PC-3 (cell line): Measurements from ENCODE around the gene RFXANK.

ENCODE experiments used
- EZH2 ChIP-seq: fragments of 300-600 bp; sonication (generic); IDR thresholded peaks from one replicate; pipeline ENCODE4 v1.6.1; 2017; ENCODE audit warnings: antibody characterized with exemption, mild to moderate bottlenecking, low read length; ENCODE audit not compliant: unreplicated experiment
- EZH2phosphoT487 ChIP-seq: fragments of 300-600 bp; sonication (generic); IDR thresholded peaks from 2 replicates; pipeline ENCODE4 v1.6.1; 2018; ENCODE audit warnings: mild to moderate bottlenecking, antibody characterized with exemption, low read length, borderline replicate concordance
- TF ChIP-seq, protein P1 (sequence below): fragments of 300-600 bp; sonication (generic); conservative IDR thresholded peaks from 2 replicates; pipeline ENCODE4 v1.5.1; 2017; ENCODE audit warnings: antibody characterized with exemption, low read depth, mild to moderate bottlenecking, low read length

DNA sequence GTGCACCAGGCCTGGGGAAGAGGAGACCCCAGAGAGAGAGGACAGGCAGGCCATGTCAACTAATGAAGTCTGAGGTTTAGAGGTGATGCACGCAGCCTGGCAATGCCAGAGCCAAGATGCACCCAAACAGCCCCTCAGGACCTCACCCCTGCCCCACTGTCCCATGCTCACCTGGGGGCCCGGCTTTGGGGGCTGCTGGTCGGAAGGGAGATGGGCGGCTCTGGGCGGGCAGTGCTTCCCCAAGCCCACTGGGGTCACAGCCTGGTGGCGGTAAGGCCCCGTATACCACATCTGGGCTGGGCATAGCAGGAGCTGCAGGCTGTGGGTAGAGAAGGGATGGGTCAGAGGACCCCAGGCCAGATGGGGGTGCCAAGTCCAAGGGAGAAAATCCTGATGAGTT, 45.2 kb upstream of the RFXANK start:
- TF ChIP-seq, protein P1, sequence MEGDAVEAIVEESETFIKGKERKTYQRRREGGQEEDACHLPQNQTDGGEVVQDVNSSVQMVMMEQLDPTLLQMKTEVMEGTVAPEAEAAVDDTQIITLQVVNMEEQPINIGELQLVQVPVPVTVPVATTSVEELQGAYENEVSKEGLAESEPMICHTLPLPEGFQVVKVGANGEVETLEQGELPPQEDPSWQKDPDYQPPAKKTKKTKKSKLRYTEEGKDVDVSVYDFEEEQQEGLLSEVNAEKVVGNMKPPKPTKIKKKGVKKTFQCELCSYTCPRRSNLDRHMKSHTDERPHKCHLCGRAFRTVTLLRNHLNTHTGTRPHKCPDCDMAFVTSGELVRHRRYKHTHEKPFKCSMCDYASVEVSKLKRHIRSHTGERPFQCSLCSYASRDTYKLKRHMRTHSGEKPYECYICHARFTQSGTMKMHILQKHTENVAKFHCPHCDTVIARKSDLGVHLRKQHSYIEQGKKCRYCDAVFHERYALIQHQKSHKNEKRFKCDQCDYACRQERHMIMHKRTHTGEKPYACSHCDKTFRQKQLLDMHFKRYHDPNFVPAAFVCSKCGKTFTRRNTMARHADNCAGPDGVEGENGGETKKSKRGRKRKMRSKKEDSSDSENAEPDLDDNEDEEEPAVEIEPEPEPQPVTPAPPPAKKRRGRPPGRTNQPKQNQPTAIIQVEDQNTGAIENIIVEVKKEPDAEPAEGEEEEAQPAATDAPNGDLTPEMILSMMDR = no peak
- TF ChIP-seq EZH2 (no peak), EZH2phosphoT487 (no peak)
